Measurements from ENCODE around the gene RDH12.
A peak's percentile ranks its signal among the peaks of the same experiment; 100 is the strongest.

RDH12 gene

GRCh38 chr14:67675219-67675582 is 26.5 kb upstream of the RDH12 start:
- Histone ChIP-seq H3K9ac (ENCODE audit: low read length) (peak overlapping the region; percentile 84), H3K9me3 (ENCODE audit: low read length) (no peaks in the 10 kb centered on the region), H3F3A (ENCODE audit: insufficient read depth, low read length) (no peaks in the 10 kb centered on the region; the same call in 1 of the 2 replicates), H3K27me3 (ENCODE audit: insufficient read depth, low read length) (no peaks in the 10 kb centered on the region), H3K36me3 (ENCODE audit: insufficient read depth, low read length) (peaks cover 33% of the 10 kb centered on the region), H3K79me2 (ENCODE audit: insufficient read depth, low read length) (peaks cover 24% of the 10 kb centered on the region), H3K4me1 (ENCODE audit: insufficient read depth, low read length, severe bottlenecking) (peaks cover 29% of the 10 kb centered on the region), H2AFZ (ENCODE audit: low read length) (0 out of 2 replicates have a peak overlapping the region, but pooled peaks have one; percentile 8), H3K9me2 (ENCODE audit: low read depth, low read length) (no peaks in the 10 kb centered on the region), H3K4me2 (ENCODE audit: low read length) (peak overlapping the region; percentile 99), H3K27ac (ENCODE audit: low read depth, low read length, poor library complexity, severe bottlenecking) (peak overlapping the region; percentile 44), H4K20me1 (ENCODE audit: insufficient read depth, low read length) (0 out of 2 replicates have a peak, but pooled peaks cover 3% of the 10 kb centered on the region), H3K4me3 (ENCODE audit: low read depth, low read length, poor library complexity, severe bottlenecking) (peak overlapping the region; percentile 81)
- no peak for TF ChIP-seq CTCF (IDR thresholded peaks at IDR 0.05; ENCODE audit: low read length)
- no peak for TF ChIP-seq EZH2 (IDR thresholded peaks at IDR 0.05; ENCODE audit: borderline replicate concordance, low read length)

GRCh38 chr14:67679006-67679405 is 22.7 kb upstream of the RDH12 start:
- Histone ChIP-seq H3K27me3 (ENCODE audit: insufficient read depth, low read length) (no peaks in the 10 kb centered on the region), H3K79me2 (ENCODE audit: insufficient read depth, low read length) (peaks cover 2% of the 10 kb centered on the region), H2AFZ (ENCODE audit: low read length) (no peak overlapping the region), H3K4me2 (ENCODE audit: low read length) (no peak overlapping the region), H3K27ac (ENCODE audit: low read depth, low read length, poor library complexity, severe bottlenecking) (no peak overlapping the region), H3K9me3 (ENCODE audit: low read length) (no peaks in the 10 kb centered on the region), H3K36me3 (ENCODE audit: insufficient read depth, low read length) (peaks cover 67% of the 10 kb centered on the region), H3F3A (ENCODE audit: insufficient read depth, low read length) (no peaks in the 10 kb centered on the region; the same call in 1 of the 2 replicates), H4K20me1 (ENCODE audit: insufficient read depth, low read length) (no peaks in the 10 kb centered on the region), H3K4me1 (ENCODE audit: insufficient read depth, low read length, severe bottlenecking) (peaks cover 14% of the 10 kb centered on the region), H3K4me3 (ENCODE audit: low read depth, low read length, poor library complexity, severe bottlenecking) (no peak overlapping the region), H3K9ac (ENCODE audit: low read length) (no peak overlapping the region), H3K9me2 (ENCODE audit: low read depth, low read length) (no peaks in the 10 kb centered on the region)
- TF ChIP-seq CTCF (IDR thresholded peaks at IDR 0.05; ENCODE audit: low read length) = no peak
- TF ChIP-seq EZH2 (IDR thresholded peaks at IDR 0.05; ENCODE audit: borderline replicate concordance, low read length) = no peak

- H3K27me3 ChIP-seq (ENCODE audit: insufficient read depth, low read length) = no peaks in the 10 kb centered on the region
- no peak overlapping the region for H3K4me2 ChIP-seq (ENCODE audit: low read length)
- H3K27ac ChIP-seq (ENCODE audit: low read depth, low read length, poor library complexity, severe bottlenecking) = no peak overlapping the region
- H3K9ac ChIP-seq (ENCODE audit: low read length) = no peak overlapping the region
- H3K36me3 ChIP-seq (ENCODE audit: insufficient read depth, low read length) = peaks cover 77% of the 10 kb centered on the region
- H3K4me3 ChIP-seq (ENCODE audit: low read depth, low read length, poor library complexity, severe bottlenecking) = no peak overlapping the region
- no peaks in the 10 kb centered on the region for H4K20me1 ChIP-seq (ENCODE audit: insufficient read depth, low read length)
- no peak for TF ChIP-seq EZH2 (IDR thresholded peaks at IDR 0.05; ENCODE audit: borderline replicate concordance, low read length)
- no peak for TF ChIP-seq CTCF (IDR thresholded peaks at IDR 0.05; ENCODE audit: low read length)
- H3K9me3 ChIP-seq (ENCODE audit: low read length) = no peaks in the 10 kb centered on the region
- no peaks in the 10 kb centered on the region for H3K9me2 ChIP-seq (ENCODE audit: low read depth, low read length)
- H3F3A ChIP-seq (ENCODE audit: insufficient read depth, low read length) = no peaks in the 10 kb centered on the region; the same call in 1 of the 2 replicates
- no peaks in the 10 kb centered on the region; the same call in 1 of the 2 replicates for H3K79me2 ChIP-seq (ENCODE audit: insufficient read depth, low read length)
- H3K4me1 ChIP-seq (ENCODE audit: insufficient read depth, low read length, severe bottlenecking) = peaks cover 11% of the 10 kb centered on the region
- H2AFZ ChIP-seq (ENCODE audit: low read length) = no peak overlapping the region
These were observed 21.5 kb upstream of the RDH12 start for GRCh38 chr14:67680121-67680602.

Measured in OCI-LY1 (cell line).